Measurements from ENCODE around the gene MAF. TPM values are rescaled to one million over a fixed set of nuclear protein-coding genes. Genes with fewer than 3 reads are reported as not detected.

Gene MAF
- total and polyA plus RNA-seq, 7 experiments from 2014 or later: 0.06 to 54.6 (median 6.4) TPM

DNA sequence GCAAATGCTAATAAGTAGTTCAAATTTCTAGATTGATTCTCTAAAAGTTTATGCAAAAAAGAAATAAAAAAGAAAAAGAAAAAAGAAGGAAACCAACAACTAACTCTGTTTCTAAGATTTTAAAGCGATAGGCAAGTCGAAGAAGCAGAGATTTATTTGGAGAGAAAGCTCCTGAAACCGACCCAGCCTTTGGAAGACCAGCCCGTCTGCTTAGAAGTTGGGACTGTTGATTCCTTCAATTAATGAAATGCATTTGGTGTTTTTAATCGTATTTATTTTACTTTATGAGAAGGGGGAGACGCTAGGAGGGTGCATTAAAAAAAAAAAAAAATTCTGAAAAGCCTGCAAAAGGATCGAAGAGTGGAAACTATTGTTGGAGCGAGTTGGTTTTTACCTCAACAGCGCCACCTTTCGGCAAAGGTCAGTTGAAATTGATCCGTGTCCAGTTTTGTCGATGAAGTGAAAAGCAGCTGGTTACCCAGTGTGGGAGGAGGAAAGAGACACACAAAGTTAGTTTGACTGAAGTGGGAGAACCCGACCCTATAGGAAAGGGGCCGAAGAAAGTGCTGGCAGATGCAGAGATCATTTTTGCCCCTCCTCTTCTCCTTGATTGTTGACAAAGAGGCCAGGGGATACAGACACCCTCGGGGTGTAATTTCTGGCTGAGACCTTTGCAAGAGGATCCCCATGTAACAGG, 1.5 kb upstream of the MAF start:
- CTCF ChIA-PET: interaction anchor here (0.6 to 1.3 kb wide), 10 partner anchors 11 to 1210 kb away, joined by 3 to 8 read pairs (median 3); no protein-coding TSS in a partner anchor
- Mint-ChIP-seq H3K9me3 (peaks cover 0 to 3% (median 0%) of the 10 kb centered on the region in 11 donors), H3K4me1 (peaks cover 6 to 47% (median 33%) of the 10 kb centered on the region in 7 donors), H3K36me3 (peaks cover 0 to 17% (median 0%) of the 10 kb centered on the region in 5 donors), H3K27me3 (peaks cover 15 to 24% (median 20%) of the 10 kb centered on the region in 5 donors), H3K27ac (peak overlapping the region in 7 of 9 donors; percentile 3 to 98 (median 66)), H3K4me3 (peak overlapping the region; percentile 90 to 98 (median 94))
- ATAC-seq (peak; percentile 20), DNase-seq (peak; percentile 51 to 78 (median 72))
- Histone ChIP-seq H3K4me1 (ENCODE audit: control insufficient read depth in 2 of 2, insufficient read depth in 2 of 2, low read length in 2 of 2) (peaks cover 4 to 7% of the 10 kb centered on the region in 2 donors), H3K36me3 (ENCODE audit: control insufficient read depth in 2 of 3, insufficient read depth in 3 of 3, low read length in 3 of 3) (no peaks in the 10 kb centered on the region), H3K9me3 (ENCODE audit: control insufficient read depth in 2 of 3, low read length in 3 of 3) (no peaks in the 10 kb centered on the region), H3K27me3 (ENCODE audit: control insufficient read depth in 2 of 2, insufficient read depth in 2 of 2, low read length in 2 of 2) (no peaks in the 10 kb centered on the region), H3K4me3 (ENCODE audit: low read length) (peak overlapping the region; percentile 84), H3K27ac (ENCODE audit: low read depth, low read length) (no peak overlapping the region)
- POLR2A ChIA-PET: interaction anchor here (0.6 to 1.7 kb wide), 4 partner anchors 12 to 748 kb away, joined by 3 to 6 read pairs (median 4); no protein-coding TSS in a partner anchor
- intact Hi-C loops (cut with micrococcal nuclease): loop anchor here (1.0 to 10.0 kb wide), 21 partner anchors 17 to 1480 kb away; partner anchors contain the start of genes CDYL2 (in 2 of the 2), CENPN (in 1 of the 2), CMC2 (in 1 of the 2) and DYNLRB2 (in 1 of the 2)

DNA sequence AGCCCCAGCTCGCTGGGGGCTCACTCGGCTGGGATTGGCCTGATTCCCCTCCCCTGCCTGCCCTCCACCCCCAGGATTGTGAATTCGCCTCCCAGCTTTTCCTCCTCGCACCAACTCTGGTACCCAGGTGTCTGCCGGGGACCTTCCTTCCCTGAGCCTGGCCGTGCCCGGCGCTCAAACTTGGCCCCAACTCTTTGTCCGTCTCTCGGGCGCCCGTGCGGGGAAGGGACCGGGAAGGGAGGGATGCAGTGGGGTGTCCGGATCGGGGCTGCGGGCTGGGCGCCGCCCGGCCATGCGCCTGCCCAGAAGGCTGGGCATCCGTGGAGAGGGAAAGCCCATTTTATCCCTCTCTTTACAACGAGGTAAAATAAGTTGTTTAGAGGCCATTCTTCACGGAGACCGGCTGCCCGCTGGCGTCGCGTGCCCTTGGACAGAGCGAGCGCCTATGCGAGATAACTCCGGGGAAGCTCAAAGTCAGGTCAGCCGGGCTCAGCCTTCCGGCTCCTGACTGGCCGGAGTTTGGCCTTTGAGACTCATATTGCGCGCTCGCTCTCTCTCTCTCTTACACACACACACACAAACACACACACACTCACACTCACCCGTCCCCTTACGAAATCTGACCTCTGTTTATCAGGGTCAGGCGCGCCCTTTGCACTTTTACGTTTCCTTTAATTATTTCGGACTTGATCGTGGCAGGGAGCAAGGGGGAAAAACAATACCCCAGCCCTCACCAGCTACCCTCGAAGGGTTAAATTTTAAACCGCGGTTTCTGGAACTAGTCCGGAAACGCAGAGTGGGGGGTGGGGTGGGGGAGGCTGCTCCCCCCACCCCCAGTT, 774 bp upstream of the MAF start:
- DNase-seq (peak in 5 of 9 donors; percentile 2 to 52 (median 16)), ATAC-seq (peak; percentile 2)
- H3K9me3 Mint-ChIP-seq: peaks cover 0 to 3% (median 0%) of the 10 kb centered on the region in 11 donors
- Histone ChIP-seq H3K36me3 (ENCODE audit: control insufficient read depth in 2 of 3, insufficient read depth in 3 of 3, low read length in 3 of 3) (no peaks in the 10 kb centered on the region), H3K27me3 (ENCODE audit: control insufficient read depth in 2 of 2, insufficient read depth in 2 of 2, low read length in 2 of 2) (no peaks in the 10 kb centered on the region), H3K9me3 (ENCODE audit: control insufficient read depth in 2 of 3, low read length in 3 of 3) (no peaks in the 10 kb centered on the region), H3K27ac (ENCODE audit: low read depth, low read length) (peak overlapping the region; percentile 60), H3K4me1 (ENCODE audit: control insufficient read depth in 2 of 2, insufficient read depth in 2 of 2, low read length in 2 of 2) (peaks cover 4 to 7% of the 10 kb centered on the region in 2 donors), H3K4me3 (ENCODE audit: low read length) (peak overlapping the region; percentile 84)
- peaks cover 14 to 24% (median 20%) of the 10 kb centered on the region in 5 donors for H3K27me3 Mint-ChIP-seq
- peaks cover 0 to 20% (median 0%) of the 10 kb centered on the region in 5 donors for H3K36me3 Mint-ChIP-seq
- intact Hi-C loops (cut with micrococcal nuclease): loop anchor here (2.0 to 10.0 kb wide), 13 partner anchors 111 to 1403 kb away; partner anchors contain the start of genes CDYL2 (in 2 of the 2), CENPN (in 1 of the 2), CMC2 (in 1 of the 2) and DYNLRB2 (in 1 of the 2)
- CTCF ChIA-PET: interaction anchor here (0.8 to 1.3 kb wide), 6 partner anchors 7 to 1122 kb away, joined by 3 read pairs; no protein-coding TSS in a partner anchor
- peaks cover 6 to 50% (median 37%) of the 10 kb centered on the region in 7 donors for H3K4me1 Mint-ChIP-seq
- POLR2A ChIA-PET: interaction anchor here (0.7 to 1.7 kb wide), 4 partner anchors 11 to 748 kb away, joined by 3 to 5 read pairs (median 4); no protein-coding TSS in a partner anchor
- peak overlapping the region; percentile 90 to 98 (median 94) for H3K4me3 Mint-ChIP-seq
- H3K27ac Mint-ChIP-seq: peak overlapping the region in 6 of 9 donors; percentile 26 to 98 (median 82)

DNA sequence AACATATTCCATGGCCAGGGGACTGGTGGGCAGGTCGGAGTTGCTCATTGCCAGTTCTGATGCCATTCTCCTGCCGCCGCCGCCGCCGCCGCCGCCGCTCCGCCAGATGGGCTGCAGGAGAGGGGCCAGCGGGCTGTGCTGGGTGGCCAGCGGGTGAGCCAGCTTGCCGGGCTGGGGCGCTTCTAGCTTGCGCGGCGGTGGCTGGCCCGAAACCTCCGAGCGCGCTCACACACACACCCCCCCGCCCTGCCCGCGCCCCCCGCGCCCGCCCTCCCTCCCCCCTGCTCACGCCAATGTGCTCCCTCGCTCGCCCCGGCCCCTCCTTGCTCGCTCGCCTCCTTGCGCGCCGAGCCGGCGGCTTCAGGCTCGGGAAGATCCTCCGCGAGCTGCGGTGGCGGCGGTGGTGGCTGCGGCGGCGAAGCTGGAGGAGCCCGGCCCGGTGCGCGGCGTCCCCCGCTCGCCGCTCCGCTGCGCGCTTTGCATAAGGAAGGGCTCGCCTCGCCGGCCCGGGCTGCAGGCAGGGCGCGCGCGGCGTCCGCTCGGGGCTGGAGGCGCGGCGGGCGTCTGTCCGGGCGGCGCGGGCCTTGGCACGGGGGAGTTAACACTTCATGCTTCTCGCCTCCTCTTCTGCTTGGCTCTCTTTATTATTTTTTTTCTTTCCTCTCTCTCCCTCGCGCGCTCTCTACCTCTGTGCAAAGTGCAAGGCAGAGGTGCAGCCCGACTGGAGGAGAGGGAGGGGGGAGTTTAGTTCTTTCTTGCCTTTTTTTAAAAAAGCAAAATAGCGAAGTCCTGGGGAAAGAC, 500 bp downstream of the MAF start:
- Histone ChIP-seq H3K27ac (ENCODE audit: low read depth, low read length) (peak overlapping the region; percentile 60), H3K27me3 (ENCODE audit: control insufficient read depth in 2 of 2, insufficient read depth in 2 of 2, low read length in 2 of 2) (no peaks in the 10 kb centered on the region), H3K4me1 (ENCODE audit: control insufficient read depth in 2 of 2, insufficient read depth in 2 of 2, low read length in 2 of 2) (peaks cover 7 to 10% of the 10 kb centered on the region in 2 donors), H3K4me3 (ENCODE audit: low read length) (peak overlapping the region; percentile 84), H3K9me3 (ENCODE audit: control insufficient read depth in 2 of 3, low read length in 3 of 3) (no peaks in the 10 kb centered on the region), H3K36me3 (ENCODE audit: control insufficient read depth in 2 of 3, insufficient read depth in 3 of 3, low read length in 3 of 3) (no peaks in the 10 kb centered on the region)
- POLR2A ChIA-PET: interaction anchor here (1.2 to 1.7 kb wide), 2 partner anchors 10 to 322 kb away, joined by 4 to 5 read pairs; no protein-coding TSS in a partner anchor
- H3K4me3 Mint-ChIP-seq: peak overlapping the region; percentile 90 to 98 (median 94)
- H3K36me3 Mint-ChIP-seq: peaks cover 0 to 26% (median 0%) of the 10 kb centered on the region in 5 donors
- H3K4me1 Mint-ChIP-seq: peaks cover 6 to 58% (median 47%) of the 10 kb centered on the region in 7 donors
- H3K27ac Mint-ChIP-seq: peak overlapping the region; percentile 80 to 98 (median 84)
- peaks cover 8 to 15% (median 10%) of the 10 kb centered on the region in 5 donors for H3K27me3 Mint-ChIP-seq
- DNase-seq (peak in 6 of 9 donors; percentile 1 to 69 (median 30)), ATAC-seq (peak; percentile 60)
- CTCF ChIA-PET: interaction anchor here (0.8 to 1.0 kb wide), 2 partner anchors 8 to 918 kb away, joined by 3 read pairs; no protein-coding TSS in a partner anchor
- intact Hi-C loops (cut with micrococcal nuclease): loop anchor here (1.0 to 10.0 kb wide), 19 partner anchors 112 to 1501 kb away; partner anchors contain the start of genes CDYL2 (in 2 of the 2), CENPN (in 2 of the 2), CMC2 (in 2 of the 2) and WWOX (in 2 of the 2)
- peaks cover 0 to 3% (median 0%) of the 10 kb centered on the region in 11 donors for H3K9me3 Mint-ChIP-seq

DNA sequence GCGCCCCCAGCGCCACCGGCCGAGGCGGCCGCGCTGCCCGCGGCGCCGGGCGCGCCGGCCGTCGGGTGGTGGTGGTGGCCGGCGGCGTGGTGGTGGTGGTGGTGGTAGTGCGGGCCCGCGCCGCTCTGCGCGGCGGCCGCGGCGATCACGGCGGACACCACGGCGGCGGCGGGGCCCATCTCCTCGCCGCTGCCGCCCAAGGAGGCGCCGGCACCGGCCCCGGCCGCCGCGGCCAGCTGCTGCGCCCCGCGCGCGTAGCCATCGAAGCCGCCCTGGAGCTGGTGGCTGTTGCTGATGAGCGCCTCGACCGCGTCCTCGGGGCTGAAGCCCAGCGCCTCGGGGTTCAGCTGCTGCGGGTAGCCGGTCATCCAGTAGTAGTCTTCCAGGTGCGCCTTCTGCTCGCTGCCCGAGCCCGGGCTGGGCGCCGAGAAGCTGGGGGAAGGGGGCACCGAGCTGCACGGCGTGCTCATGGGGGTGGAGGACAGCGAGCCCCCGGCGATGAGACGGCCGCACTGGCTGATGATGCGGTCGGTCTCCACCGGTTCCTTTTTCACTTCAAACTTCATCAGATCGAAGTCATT, 1.2 kb downstream of the MAF start:
- Mint-ChIP-seq H3K4me3 (peak overlapping the region; percentile 82 to 93 (median 88)), H3K4me1 (peaks cover 6 to 61% (median 47%) of the 10 kb centered on the region in 7 donors), H3K36me3 (peaks cover 0 to 30% (median 0%) of the 10 kb centered on the region in 5 donors), H3K9me3 (peaks cover 0 to 3% (median 0%) of the 10 kb centered on the region in 11 donors), H3K27me3 (peaks cover 6 to 12% (median 10%) of the 10 kb centered on the region in 5 donors), H3K27ac (peak overlapping the region in 5 of 9 donors; percentile 25 to 92 (median 53))
- H3K27me3 ChIP-seq (ENCODE audit: control insufficient read depth in 2 of 2, insufficient read depth in 2 of 2, low read length in 2 of 2): no peaks in the 10 kb centered on the region
- H3K9me3 ChIP-seq (ENCODE audit: control insufficient read depth in 2 of 3, low read length in 3 of 3): no peaks in the 10 kb centered on the region
- POLR2A ChIA-PET: no interaction called here
- peaks cover 7 to 12% of the 10 kb centered on the region in 2 donors for H3K4me1 ChIP-seq (ENCODE audit: control insufficient read depth in 2 of 2, insufficient read depth in 2 of 2, low read length in 2 of 2)
- H3K27ac ChIP-seq (ENCODE audit: low read depth, low read length): no peak overlapping the region
- peak in 8 of 9 donors; percentile 8 to 57 (median 20) for DNase-seq
- CTCF ChIA-PET: no interaction called here
- intact Hi-C loops (cut with micrococcal nuclease): loop anchor here in 1 of 2 donors (5.0 kb wide), 2 partner anchors 522 to 1408 kb away; partner anchors contain the start of genes CENPN and CMC2
- H3K36me3 ChIP-seq (ENCODE audit: control insufficient read depth in 2 of 3, insufficient read depth in 3 of 3, low read length in 3 of 3): no peaks in the 10 kb centered on the region
- peak overlapping the region; percentile 54 for H3K4me3 ChIP-seq (ENCODE audit: low read length)
- ATAC-seq: no peak
